GM19099 (cell line): ENCODE results near the gene DYNC1LI2.
A peak's percentile ranks its signal among the peaks of the same experiment; 100 is the strongest.

Source experiments
- POLR2A ChIP-seq: IDR thresholded peaks from 3 replicates; pipeline ENCODE4 v1.6.1; 2011; ENCODE audit warnings: low read depth; ENCODE audit not compliant: insufficient read length; ENCODE audit errors: extremely low read depth

The DYNC1LI2 gene

GRCh38 chr16:66751303-66751991, at the start of gene DYNC1LI2:
TSS of gene DYNC1LI2 (minus strand) at chr16:66751609. CDS start at chr16:66751591, 18 bp downstream.
- TF ChIP-seq POLR2A, result peak; percentile 78

- TF ChIP-seq POLR2A, result no peak
Measured at GRCh38 chr16:66800856-66801255, 49.4 kb upstream of the DYNC1LI2 start.

- no peak for TF ChIP-seq POLR2A
Measured at GRCh38 chr16:66798161-66798560, 46.8 kb upstream of the DYNC1LI2 start.

GRCh38 chr16:66790130-66790733, 38.8 kb upstream of the DYNC1LI2 start:
- no peak for TF ChIP-seq POLR2A

GRCh38 chr16:66787427-66787826, 36.0 kb upstream of the DYNC1LI2 start:
- no peak for TF ChIP-seq POLR2A

- TF ChIP-seq POLR2A, result no peak
Measured at GRCh38 chr16:66786551-66786950, 35.1 kb upstream of the DYNC1LI2 start.

GRCh38 chr16:66776457-66776856, 25.0 kb upstream of the DYNC1LI2 start:
- no peak for TF ChIP-seq POLR2A

GRCh38 chr16:66774981-66775380, 23.6 kb upstream of the DYNC1LI2 start:
- no peak for TF ChIP-seq POLR2A

GRCh38 chr16:66758086-66758485, 6.7 kb upstream of the DYNC1LI2 start:
- TF ChIP-seq POLR2A, result no peak

GRCh38 chr16:66754819-66755218, 3.4 kb upstream of the DYNC1LI2 start:
- TF ChIP-seq POLR2A, result no peak

- TF ChIP-seq POLR2A, result no peak
Measured at GRCh38 chr16:66754211-66754610, 2.8 kb upstream of the DYNC1LI2 start.

- no peak for TF ChIP-seq POLR2A
Measured at GRCh38 chr16:66752958-66753357, 1.5 kb upstream of the DYNC1LI2 start.

GRCh38 chr16:66752379-66752778, 970 bp upstream of the DYNC1LI2 start:
- no peak for TF ChIP-seq POLR2A

- no peak for TF ChIP-seq POLR2A
Measured at GRCh38 chr16:66751992-66752322, 548 bp upstream of the DYNC1LI2 start.

GRCh38 chr16:66751053-66751302, 431 bp downstream of the DYNC1LI2 start:
- no peak for TF ChIP-seq POLR2A

- TF ChIP-seq POLR2A, result no peak
Measured at GRCh38 chr16:66750279-66751052, 943 bp downstream of the DYNC1LI2 start.
